ENCODE results near the gene MGAT4C. TPM values are rescaled to one million over a fixed set of nuclear protein-coding genes. Genes with fewer than 3 reads are reported as not detected.

Gene MGAT4C
- polyA plus RNA-seq, 2 of the 4 experiments (the other 2 are of a cell fraction) = 0.17 TPM; not detected in 1

- Histone ChIP-seq H3K4me2 (no peak overlapping the region), H3K4me3 (no peak overlapping the region), H3K9me3 (no peaks in the 10 kb centered on the region), H3K27ac (no peak overlapping the region), H3K4me1 (no peaks in the 10 kb centered on the region)
- 42% methylated on average over 5 of the region's 5 CpGs for WGBS (ENCODE audit: missing lambda C conversion rate)
- ChIA-PET CTCF (interaction anchor here (0.5 kb wide), 1 partner anchor 471 kb away, joined by 3 read pairs; no protein-coding TSS in a partner anchor), POLR2A (no interaction called here)
- TF ChIP-seq E2F6 (IDR thresholded peaks at IDR 0.05; ENCODE audit: borderline replicate concordance, low read depth) (no peak), EHMT2 (IDR thresholded peaks at IDR 0.05; ENCODE audit: low read depth) (no peak), TP53 (CRISPR knock-in tag; IDR thresholded peaks at IDR 0.05) (no peak), HES2 (IDR thresholded peaks at IDR 0.05) (no peak), RCOR1 (IDR thresholded peaks at IDR 0.05; ENCODE audit: low read depth, low read length) (no peak), GATA3 (IDR thresholded peaks at IDR 0.05; ENCODE audit: borderline replicate concordance) (no peak), ELK1 (IDR thresholded peaks at IDR 0.05; ENCODE audit: low read depth, low read length) (no peak), MYC (IDR thresholded peaks at IDR 0.05; ENCODE audit: borderline replicate concordance, low read length) (no peak), POLR2A (IDR thresholded peaks at IDR 0.05; ENCODE audit: low read length) (no peak), FOSB (CRISPR knock-in tag; IDR thresholded peaks at IDR 0.05) (no peak), ZFP36 (IDR thresholded peaks at IDR 0.05; ENCODE audit: borderline replicate concordance, partially characterized antibody) (no peak)
- FAIRE-seq = no peak
- no peak for ATAC-seq
- no peak for DNase-seq (ENCODE audit: low read depth in 1 of 2, low spot score in 1 of 2)
These were observed 241.2 kb downstream of the MGAT4C start for GRCh38 chr12:86015026-86015425.

GRCh38 chr12:86006727-86007126 lies 249.5 kb downstream of the MGAT4C start:
- H3K9me3 ChIP-seq = no peaks in the 10 kb centered on the region
- FAIRE-seq (no peak), ATAC-seq (no peak), DNase-seq (ENCODE audit: low read depth in 1 of 2, low spot score in 1 of 2) (no peak)
- CTCF ChIA-PET = no interaction called here
- no peak overlapping the region for H3K4me2 ChIP-seq
- no peak for TF ChIP-seq REST (IDR thresholded peaks at IDR 0.05)
- TF ChIP-seq EHMT2 (IDR thresholded peaks at IDR 0.05; ENCODE audit: low read depth) = no peak
- TF ChIP-seq NFE2L2 (conservative IDR thresholded peaks at IDR 0.05; ENCODE audit: low read length) = no peak
- TF ChIP-seq CHD4 (IDR thresholded peaks at IDR 0.05; ENCODE audit: borderline replicate concordance) = no peak
- no peak for TF ChIP-seq ZNF302 (CRISPR knock-in tag; IDR thresholded peaks at IDR 0.05)
- TF ChIP-seq ATOH8 (CRISPR knock-in tag; IDR thresholded peaks at IDR 0.05; ENCODE audit: low read depth) = no peak
- no peak overlapping the region for H3K4me3 ChIP-seq
- H3K27ac ChIP-seq = no peak overlapping the region
- POLR2A ChIA-PET = no interaction called here
- no peaks in the 10 kb centered on the region for H3K4me1 ChIP-seq

- H3K9me3 ChIP-seq = peaks cover 8% of the 10 kb centered on the region; the same call in 2 of the 3 replicates
- no peak overlapping the region for H3K4me2 ChIP-seq
- DNase-seq (ENCODE audit: low read depth in 1 of 2, low spot score in 1 of 2) (no peak), ATAC-seq (no peak), FAIRE-seq (no peak)
- H3K4me3 ChIP-seq = no peak overlapping the region
- TF ChIP-seq CHD2 (IDR thresholded peaks at IDR 0.05; ENCODE audit: low read length, partially characterized antibody) = no peak
- TF ChIP-seq RFX5 (IDR thresholded peaks at IDR 0.05) = no peak
- TF ChIP-seq PBX3 (IDR thresholded peaks at IDR 0.05) = no peak
- peak; percentile 85 for TF ChIP-seq ZFP36 (IDR thresholded peaks at IDR 0.05; ENCODE audit: borderline replicate concordance, partially characterized antibody)
- TF ChIP-seq BHLHE40 (IDR thresholded peaks at IDR 0.05; ENCODE audit: low read depth, low read length) = no peak
- TF ChIP-seq NPAS2 (CRISPR knock-in tag; IDR thresholded peaks at IDR 0.05; ENCODE audit: borderline replicate concordance) = no peak
- 55% methylated on average over 2 of the region's 2 CpGs for WGBS (ENCODE audit: missing lambda C conversion rate)
- no peaks in the 10 kb centered on the region for H3K4me1 ChIP-seq
- POLR2A ChIA-PET = no interaction called here
- no peak overlapping the region for H3K27ac ChIP-seq
- CTCF ChIA-PET = no interaction called here
These were observed 258.1 kb downstream of the MGAT4C start for GRCh38 chr12:85998074-85998473.
